ENCODE data around the gene JAKMIP1.
"Not testable (repeated sequence)": the region's sequence is repeated elsewhere in the genome, so short reads cannot be mapped to it uniquely, and the experiment has no call there.

- not testable (repeated sequence) for TF ChIP-seq EP300, CTCF (IDR thresholded peaks at IDR 0.05)
These were observed 207.0 kb downstream of the JAKMIP1 start for GRCh38 chr4:5993346-5993745.
